ENCODE measurements around the gene DYNLT1. TPM values are rescaled to one million over a fixed set of nuclear protein-coding genes. Genes with fewer than 3 reads are reported as not detected.
"Not testable (repeated sequence)": the region's sequence is repeated elsewhere in the genome, so short reads cannot be mapped to it uniquely, and the experiment has no call there.

DYNLT1 gene
- total RNA-seq, 4 donors from 2014 or later, result 90.7 to 147 (median 102) TPM

GRCh38 chr6:158621694-158622544 lies 22.6 kb downstream of the DYNLT1 start:
- Histone ChIP-seq H3K27ac (replicated peaks in 1 of 4) (no peak overlapping the region), H3K27me3 (no peaks in the 10 kb centered on the region), H3K4me1 (peaks cover 0 to under 1% (median 0%) of the 10 kb centered on the region in 4 donors), H3K36me3 (peaks cover 25 to 66% (median 55%) of the 10 kb centered on the region in 4 donors), H3K9me3 (no peaks in the 10 kb centered on the region), H3K4me3 (no peak overlapping the region)
- 92% methylated on average over 21 of the region's 25 CpGs for WGBS
- peak; percentile 78 for DNase-seq (ENCODE audit: extremely low spot score)
- intact Hi-C loops (cut with DNase I), result no loop called here
- no peak for TF ChIP-seq CTCF (IDR thresholded peaks at IDR 0.05)
- no peak for TF ChIP-seq EP300 (IDR thresholded peaks at IDR 0.05)
- no peak for TF ChIP-seq POLR2AphosphoS5 (IDR thresholded peaks at IDR 0.05)
- TF ChIP-seq POLR2A (IDR thresholded peaks at IDR 0.05; ENCODE audit: low read depth), result no peak

- TF ChIP-seq POLR2AphosphoS5 (IDR thresholded peaks at IDR 0.05), result no peak
- no peak for TF ChIP-seq EP300 (IDR thresholded peaks at IDR 0.05)
- TF ChIP-seq CTCF (IDR thresholded peaks at IDR 0.05), result no peak
- TF ChIP-seq POLR2A (IDR thresholded peaks at IDR 0.05; ENCODE audit: low read depth), result no peak
- H3K27me3 ChIP-seq, result no peaks in the 10 kb centered on the region
- no peak overlapping the region for H3K27ac ChIP-seq (replicated peaks in 1 of 4)
- intact Hi-C loops (cut with DNase I), result no loop called here
- no peaks in the 10 kb centered on the region for H3K9me3 ChIP-seq
- 88% methylated on average over 10 of the region's 13 CpGs for WGBS
- H3K4me3 ChIP-seq, result no peak overlapping the region
- peak; percentile 68 for DNase-seq (ENCODE audit: extremely low spot score)
- peaks cover 20 to 58% (median 47%) of the 10 kb centered on the region in 4 donors for H3K36me3 ChIP-seq
- H3K4me1 ChIP-seq, result no peaks in the 10 kb centered on the region
These were observed 23.4 kb downstream of the DYNLT1 start for GRCh38 chr6:158620963-158621693.

- Histone ChIP-seq H3K27me3 (no peaks in the 10 kb centered on the region), H3K4me3 (no peak overlapping the region), H3K27ac (replicated peaks in 1 of 4) (no peak overlapping the region), H3K36me3 (peaks cover 10 to 49% (median 38%) of the 10 kb centered on the region in 4 donors), H3K4me1 (no peaks in the 10 kb centered on the region), H3K9me3 (peaks cover 0 to 6% (median 0%) of the 10 kb centered on the region in 4 donors)
- DNase-seq (ENCODE audit: extremely low spot score), result peak; percentile 74
- intact Hi-C loops (cut with DNase I), result no loop called here
- WGBS, result 89% methylated on average over 17 of the region's 17 CpGs
- no peak for TF ChIP-seq EP300 (IDR thresholded peaks at IDR 0.05)
- no peak for TF ChIP-seq CTCF (IDR thresholded peaks at IDR 0.05)
- no peak for TF ChIP-seq POLR2A (IDR thresholded peaks at IDR 0.05; ENCODE audit: low read depth)
- TF ChIP-seq POLR2AphosphoS5 (IDR thresholded peaks at IDR 0.05), result no peak
These were observed 24.4 kb downstream of the DYNLT1 start for GRCh38 chr6:158619922-158620801.

- H3K4me3 ChIP-seq; intact Hi-C loops (cut with DNase I): not testable (repeated sequence)
- WGBS, result 100% methylated on average over 3 of the region's 3 CpGs
These were observed 26.3 kb downstream of the DYNLT1 start for GRCh38 chr6:158618289-158618688.

GRCh38 chr6:158614606-158615005 lies 29.9 kb downstream of the DYNLT1 start:
- WGBS, result 98% methylated on average over 3 of the region's 3 CpGs
- peaks cover 14 to 51% (median 22%) of the 10 kb centered on the region in 4 donors for H3K36me3 ChIP-seq
- peaks cover 0 to 12% (median 1%) of the 10 kb centered on the region in 4 donors for H3K4me1 ChIP-seq
- intact Hi-C loops (cut with DNase I); H3K9me3 ChIP-seq; H3K27ac ChIP-seq (replicated peaks in 1 of 4); H3K4me3 ChIP-seq; H3K27me3 ChIP-seq: not testable (repeated sequence)
- DNase-seq (ENCODE audit: extremely low spot score), result peak; percentile 29

More at GRCh38 chr6:158618289-158618688, 26.3 kb downstream of the DYNLT1 start:
- not testable (repeated sequence) for H3K27ac ChIP-seq (replicated peaks in 1 of 4); H3K4me1 ChIP-seq; H3K9me3 ChIP-seq; H3K27me3 ChIP-seq; DNase-seq (ENCODE audit: extremely low spot score)
- peaks cover 10 to 46% (median 27%) of the 10 kb centered on the region in 4 donors for H3K36me3 ChIP-seq
